SK-N-SH treated with all-trans-retinoic acid at 6 μM for 48 hours (cell line): ENCODE results near the gene TLN1.

ENCODE experiments used
- BACH2 ChIP-seq: fragments of 250-450 bp; sonication (Bioruptor Pico); IDR thresholded peaks from 2 replicates; pipeline ENCODE4 v1.9.0; 2021; ENCODE audit warnings: mild to moderate bottlenecking, borderline replicate concordance
- CREB5 ChIP-seq: fragments of 250-450 bp; sonication (Bioruptor Pico); IDR thresholded peaks from 2 replicates; pipeline ENCODE4 v1.5.1; 2020; ENCODE audit warnings: low read depth, mild to moderate bottlenecking, moderate library complexity
- CSDC2 ChIP-seq: fragments of 250-450 bp; sonication (Bioruptor Pico); IDR thresholded peaks from 2 replicates; pipeline ENCODE4 v1.5.0; 2020; ENCODE audit warnings: mild to moderate bottlenecking, moderate library complexity
- CSRNP3 ChIP-seq: fragments of 250-450 bp; sonication (Bioruptor Pico); IDR thresholded peaks from 2 replicates; pipeline ENCODE4 v1.5.1; 2021; ENCODE audit warnings: mild to moderate bottlenecking, moderate library complexity
- PATZ1 ChIP-seq: fragments of 250-450 bp; sonication (Bioruptor Pico); IDR thresholded peaks from 2 replicates; pipeline ENCODE4 v1.8.0; 2020; ENCODE audit warnings: mild to moderate bottlenecking, moderate library complexity, borderline replicate concordance

GRCh38 chr9:35748858-35749514, 17.0 kb upstream of the TLN1 start, which contains the start of the genes GBA2 and RGP1:
- TF ChIP-seq CSDC2 (CRISPR knock-in tag) (no peak), CREB5 (CRISPR knock-in tag) (no peak), PATZ1 (CRISPR knock-in tag) (no peak), CSRNP3 (CRISPR knock-in tag) (no peak), BACH2 (no peak)
